ENCODE data around the gene ZNF407. TPM values are rescaled to one million over a fixed set of nuclear protein-coding genes. Genes with fewer than 3 reads are reported as not detected.

ZNF407 gene
- total and polyA plus RNA-seq, 12 donors, result 2.5 to 20.2 (median 8.4) TPM

DNA sequence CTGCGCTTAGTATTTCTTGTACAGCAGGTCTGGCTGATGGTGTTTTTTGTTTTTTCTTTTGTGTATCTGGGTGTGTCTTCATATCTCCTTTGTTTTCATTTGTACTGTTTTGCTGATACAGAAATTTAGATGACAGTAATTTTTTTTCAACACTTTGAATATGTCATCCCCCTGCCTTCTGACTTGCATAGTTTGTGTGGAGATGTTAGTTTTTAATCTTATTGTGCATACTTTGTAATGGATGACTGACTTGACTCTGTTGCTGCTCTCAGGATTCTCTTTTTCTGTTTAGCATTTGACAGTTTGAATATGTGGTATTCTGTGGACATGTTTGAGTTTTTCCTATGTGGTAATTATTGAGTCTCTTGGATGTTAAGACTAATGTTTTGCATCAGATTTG, 161.3 kb downstream of the ZNF407 start:
- Histone ChIP-seq H3K36me3 (replicated peaks in 1 of 2) (no peaks in the 10 kb centered on the region), H3K4me3 (no peak overlapping the region), H3K9me3 (replicated peaks in 1 of 3) (peaks cover 0 to 6% (median 0%) of the 10 kb centered on the region in 3 donors), H3K4me1 (replicated peaks in 1 of 2) (no peaks in the 10 kb centered on the region), H3K27me3 (no peaks in the 10 kb centered on the region), H3K27ac (no peak overlapping the region)
- intact Hi-C loops (cut with DNase I), result no loop called here
- TF ChIP-seq, protein P1, sequence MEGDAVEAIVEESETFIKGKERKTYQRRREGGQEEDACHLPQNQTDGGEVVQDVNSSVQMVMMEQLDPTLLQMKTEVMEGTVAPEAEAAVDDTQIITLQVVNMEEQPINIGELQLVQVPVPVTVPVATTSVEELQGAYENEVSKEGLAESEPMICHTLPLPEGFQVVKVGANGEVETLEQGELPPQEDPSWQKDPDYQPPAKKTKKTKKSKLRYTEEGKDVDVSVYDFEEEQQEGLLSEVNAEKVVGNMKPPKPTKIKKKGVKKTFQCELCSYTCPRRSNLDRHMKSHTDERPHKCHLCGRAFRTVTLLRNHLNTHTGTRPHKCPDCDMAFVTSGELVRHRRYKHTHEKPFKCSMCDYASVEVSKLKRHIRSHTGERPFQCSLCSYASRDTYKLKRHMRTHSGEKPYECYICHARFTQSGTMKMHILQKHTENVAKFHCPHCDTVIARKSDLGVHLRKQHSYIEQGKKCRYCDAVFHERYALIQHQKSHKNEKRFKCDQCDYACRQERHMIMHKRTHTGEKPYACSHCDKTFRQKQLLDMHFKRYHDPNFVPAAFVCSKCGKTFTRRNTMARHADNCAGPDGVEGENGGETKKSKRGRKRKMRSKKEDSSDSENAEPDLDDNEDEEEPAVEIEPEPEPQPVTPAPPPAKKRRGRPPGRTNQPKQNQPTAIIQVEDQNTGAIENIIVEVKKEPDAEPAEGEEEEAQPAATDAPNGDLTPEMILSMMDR (IDR thresholded peaks at IDR 0.05), result no peak
- TF ChIP-seq POLR2A (IDR thresholded peaks at IDR 0.05), result no peak
- WGBS, 4 donors, result 93 to 100% (median 96%) methylated on average over 1 of the region's 1 CpG
- no peak for DNase-seq

DNA sequence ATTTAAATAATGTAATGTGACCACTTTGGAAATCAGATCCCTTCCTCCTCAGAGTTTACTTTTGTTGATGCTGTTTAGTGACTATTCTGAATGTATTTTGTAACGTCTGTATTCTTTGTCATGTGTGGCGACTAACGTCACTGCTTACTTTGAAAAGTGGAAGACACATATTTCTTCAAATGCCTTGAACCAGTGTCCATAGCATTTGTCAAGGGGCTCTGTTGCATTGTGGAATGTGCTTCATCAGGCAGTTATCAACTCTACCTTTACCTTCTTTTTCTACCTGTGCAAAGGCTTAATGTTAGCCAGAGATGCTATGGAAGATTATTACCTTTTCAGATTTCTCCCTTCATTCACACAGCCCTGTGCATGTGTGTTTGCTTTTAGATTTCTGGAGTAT, 162.4 kb downstream of the ZNF407 start:
- H3K9me3 ChIP-seq (replicated peaks in 1 of 3), result peaks cover 0 to 6% (median 0%) of the 10 kb centered on the region in 3 donors
- no peak for DNase-seq
- H3K27ac ChIP-seq, result no peak overlapping the region
- no peaks in the 10 kb centered on the region for H3K4me1 ChIP-seq (replicated peaks in 1 of 2)
- TF ChIP-seq, protein P1 (IDR thresholded peaks at IDR 0.05), result no peak
- intact Hi-C loops (cut with DNase I), result no loop called here
- H3K4me3 ChIP-seq, result no peak overlapping the region
- no peaks in the 10 kb centered on the region for H3K36me3 ChIP-seq (replicated peaks in 1 of 2)
- WGBS, 4 donors, result 97 to 99% (median 98%) methylated on average over 3 of the region's 3 CpGs
- no peaks in the 10 kb centered on the region for H3K27me3 ChIP-seq

DNA sequence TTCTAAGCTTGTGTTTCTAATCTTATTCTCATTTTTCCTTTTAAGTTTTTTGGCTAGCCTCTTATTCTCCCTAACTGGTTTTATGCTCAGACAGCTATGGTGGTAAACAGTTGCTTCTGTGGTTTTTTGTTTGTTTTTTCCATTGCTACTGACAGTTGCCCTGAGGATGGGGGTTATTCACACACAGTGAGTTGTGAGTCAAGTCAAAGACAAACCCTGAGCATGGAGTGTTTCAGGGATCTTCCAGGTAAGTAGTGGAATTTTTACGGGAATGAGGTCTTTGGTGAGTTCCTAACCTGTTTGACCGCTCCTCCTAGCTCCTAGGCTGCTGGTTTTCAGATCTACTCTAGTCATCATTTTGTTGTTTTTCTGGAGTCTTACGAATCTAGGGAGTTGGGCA, 162.8 kb downstream of the ZNF407 start:
- H3K27me3 ChIP-seq, result no peaks in the 10 kb centered on the region
- WGBS, 4 donors, result 97 to 99% (median 97%) methylated on average over 3 of the region's 3 CpGs
- no peaks in the 10 kb centered on the region for H3K36me3 ChIP-seq (replicated peaks in 1 of 2)
- DNase-seq, result no peak
- no peak overlapping the region for H3K27ac ChIP-seq
- H3K4me1 ChIP-seq (replicated peaks in 1 of 2), result no peaks in the 10 kb centered on the region
- intact Hi-C loops (cut with DNase I), result no loop called here
- TF ChIP-seq, protein P1 (IDR thresholded peaks at IDR 0.05), result no peak
- TF ChIP-seq POLR2A (IDR thresholded peaks at IDR 0.05), result no peak
- peaks cover 0 to 6% (median 0%) of the 10 kb centered on the region in 3 donors for H3K9me3 ChIP-seq (replicated peaks in 1 of 3)
- H3K4me3 ChIP-seq, result no peak overlapping the region

DNA sequence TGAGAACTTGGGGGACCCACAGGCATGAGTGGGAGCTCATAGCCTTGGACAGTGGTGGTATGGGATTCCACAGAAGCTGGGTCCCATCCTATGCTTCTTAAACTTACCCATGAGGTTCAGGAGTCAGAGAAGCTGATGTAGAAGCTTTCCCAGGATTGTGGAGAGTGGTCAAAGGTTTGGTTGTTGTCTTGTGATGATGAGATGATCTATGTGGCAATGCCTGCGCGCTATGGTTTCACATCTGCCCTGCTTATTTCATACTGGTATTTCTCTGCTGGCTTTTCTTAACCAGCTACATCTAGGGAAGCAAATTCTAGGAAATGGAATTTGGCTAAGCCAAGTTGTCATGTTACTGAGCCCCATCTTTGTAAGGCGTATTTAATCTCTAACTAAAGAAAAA, 168.6 kb downstream of the ZNF407 start:
- intact Hi-C loops (cut with DNase I), result no loop called here

More for the DNA sequence above, 168.6 kb downstream of the ZNF407 start:
- WGBS, 4 donors, result 94 to 99% (median 97%) methylated on average over 3 of the region's 3 CpGs
- H3K27ac ChIP-seq, result no peak overlapping the region
- DNase-seq, result no peak
- H3K27me3 ChIP-seq, result no peaks in the 10 kb centered on the region
- no peaks in the 10 kb centered on the region for H3K9me3 ChIP-seq (replicated peaks in 1 of 3)
- H3K4me1 ChIP-seq (replicated peaks in 1 of 2), result no peaks in the 10 kb centered on the region
- TF ChIP-seq, protein P1 (IDR thresholded peaks at IDR 0.05), result no peak
- no peak for TF ChIP-seq POLR2A (IDR thresholded peaks at IDR 0.05)
- no peak overlapping the region for H3K4me3 ChIP-seq
- no peaks in the 10 kb centered on the region for H3K36me3 ChIP-seq (replicated peaks in 1 of 2)

Measured in adrenal gland (tissue), 12 donors.